Body of pancreas (tissue), 4 donors: ENCODE measurements around the gene CNIH2.

Experiments used
- POLR2A ChIP-seq, 3 donors: fragments of 450-650 bp; IDR thresholded peaks; one replicate each; pipeline ENCODE4 v1.6.1; 2016; ENCODE audit warnings: antibody characterized with exemption in 3 of 3, mild to moderate bottlenecking in 2 of 3
- TF ChIP-seq, protein P1 (sequence below), 7 experiments: fragments of 450-650 bp in 4 of 7; fragments of 200-600 bp in 3 of 7; sonication (generic) in 3 of 7; IDR thresholded peaks; one replicate each; pipeline ENCODE4 v1.5.1; 2016 to 2019; ENCODE audit warnings: antibody characterized with exemption in 7 of 7

DNA sequence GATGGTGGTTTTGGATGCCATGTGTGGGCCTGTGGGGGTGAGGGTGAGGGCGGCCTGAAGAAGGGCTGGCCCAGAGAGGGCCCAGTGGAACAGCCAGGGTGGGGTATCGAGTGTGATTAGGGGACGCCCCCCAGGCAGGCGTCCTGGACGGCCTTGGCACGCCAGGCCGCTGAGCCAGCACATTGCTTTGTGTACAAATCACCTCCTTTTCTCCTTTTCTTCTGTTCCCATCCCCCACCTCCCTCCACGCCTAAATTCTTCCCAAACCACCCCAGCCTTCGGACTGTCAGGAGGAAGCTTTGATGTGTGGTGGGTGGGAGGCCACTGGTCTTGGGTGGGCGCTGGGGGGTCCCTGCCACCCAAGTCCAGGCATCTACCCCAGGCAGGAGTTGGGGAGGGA lies 46.7 kb downstream of the CNIH2 start:
- TF ChIP-seq, protein P1, sequence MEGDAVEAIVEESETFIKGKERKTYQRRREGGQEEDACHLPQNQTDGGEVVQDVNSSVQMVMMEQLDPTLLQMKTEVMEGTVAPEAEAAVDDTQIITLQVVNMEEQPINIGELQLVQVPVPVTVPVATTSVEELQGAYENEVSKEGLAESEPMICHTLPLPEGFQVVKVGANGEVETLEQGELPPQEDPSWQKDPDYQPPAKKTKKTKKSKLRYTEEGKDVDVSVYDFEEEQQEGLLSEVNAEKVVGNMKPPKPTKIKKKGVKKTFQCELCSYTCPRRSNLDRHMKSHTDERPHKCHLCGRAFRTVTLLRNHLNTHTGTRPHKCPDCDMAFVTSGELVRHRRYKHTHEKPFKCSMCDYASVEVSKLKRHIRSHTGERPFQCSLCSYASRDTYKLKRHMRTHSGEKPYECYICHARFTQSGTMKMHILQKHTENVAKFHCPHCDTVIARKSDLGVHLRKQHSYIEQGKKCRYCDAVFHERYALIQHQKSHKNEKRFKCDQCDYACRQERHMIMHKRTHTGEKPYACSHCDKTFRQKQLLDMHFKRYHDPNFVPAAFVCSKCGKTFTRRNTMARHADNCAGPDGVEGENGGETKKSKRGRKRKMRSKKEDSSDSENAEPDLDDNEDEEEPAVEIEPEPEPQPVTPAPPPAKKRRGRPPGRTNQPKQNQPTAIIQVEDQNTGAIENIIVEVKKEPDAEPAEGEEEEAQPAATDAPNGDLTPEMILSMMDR (IDR thresholded peaks at IDR 0.05): no peak
- no peak for TF ChIP-seq POLR2A (IDR thresholded peaks at IDR 0.05)
